GM20431 (cell line): ENCODE measurements around the gene PCAT7.

ENCODE experiments used
- in situ Hi-C: fragments of 300-500 bp; cut with MseI, MboI; formaldehyde crosslinking; loops from one replicate; pipeline ENCODE4 v1.15.0; 2020; ENCODE audit warnings: low sequenced_read_pairs; ENCODE audit not compliant: unreplicated experiment

The PCAT7 gene

GRCh38 chr9:94599102-94599501 lies 44.2 kb downstream of the PCAT7 start:
- in situ Hi-C loops, result no loop called here

GRCh38 chr9:94600258-94600657 lies 45.4 kb downstream of the PCAT7 start:
- in situ Hi-C loops, result no loop called here

- in situ Hi-C loops, result no loop called here
These were observed 45.8 kb downstream of the PCAT7 start for GRCh38 chr9:94600715-94601114.

GRCh38 chr9:94602666-94603065 lies 47.8 kb downstream of the PCAT7 start:
- in situ Hi-C loops, result no loop called here

- in situ Hi-C loops, result no loop called here
These were observed 48.6 kb downstream of the PCAT7 start for GRCh38 chr9:94603259-94604160.

- in situ Hi-C loops, result no loop called here
These were observed 52.0 kb downstream of the PCAT7 start for GRCh38 chr9:94606646-94607422.

- in situ Hi-C loops, result no loop called here
These were observed 52.5 kb downstream of the PCAT7 start for GRCh38 chr9:94607423-94607691.

GRCh38 chr9:94610181-94610606 lies 55.3 kb downstream of the PCAT7 start:
- in situ Hi-C loops, result no loop called here

- in situ Hi-C loops, result no loop called here
These were observed 56.8 kb downstream of the PCAT7 start for GRCh38 chr9:94611638-94612068.

- in situ Hi-C loops, result no loop called here
These were observed 57.2 kb downstream of the PCAT7 start for GRCh38 chr9:94612071-94612470.

GRCh38 chr9:94613003-94613402 lies 58.1 kb downstream of the PCAT7 start:
- in situ Hi-C loops, result no loop called here

- in situ Hi-C loops, result no loop called here
These were observed 64.1 kb downstream of the PCAT7 start for GRCh38 chr9:94619026-94619425.
